Naive thymus-derived CD4-positive, alpha-beta T cell (primary cell): ENCODE measurements around the gene TAOK2. TPM values are rescaled to one million over a fixed set of nuclear protein-coding genes. Genes with fewer than 3 reads are reported as not detected.
A peak's percentile ranks its signal among the peaks of the same experiment; 100 is the strongest.

Experiments used
- ATAC-seq: fragments of 150-1000 bp; cut with Tn5 transposase; 2 replicates; pipeline ENCODE4 v1.10.0; 2021; ENCODE audit warnings: mild to moderate bottlenecking, moderate library complexity
- CTCF ChIA-PET: fragments of 350-600 bp; sonication (Branson Sonifier 250); formaldehyde crosslinking; loops from one replicate; lab custom pipeline; 2021; ENCODE audit warnings: antibody characterized with exemption; lab: Charles Lee
- POLR2A ChIA-PET: fragments of 350-600 bp; sonication (Branson Sonifier 250); formaldehyde crosslinking; loops from one replicate; lab custom pipeline; 2021; ENCODE audit warnings: antibody characterized with exemption, inconsistent platforms; lab: Charles Lee
- DNase-seq, 9 donors: peaks; one replicate each; pipeline versions ENCODE4 v3.0.0 to v3.0.0-alpha.2; 2020 to 2022; ENCODE audit warnings: mixed read lengths in 1 of 9
- H3K27ac ChIP-seq: one replicate; pipeline ENCODE4 v1.7.0; 2013; ENCODE audit warnings: mild to moderate bottlenecking, low read depth, low read length, moderate library complexity
- H3K27me3 ChIP-seq, 2 donors: one replicate each; pipeline ENCODE4 v1.7.0; 2013; ENCODE audit warnings: low read length in 2 of 2, mild to moderate bottlenecking in 2 of 2, moderate library complexity in 2 of 2; ENCODE audit not compliant: control insufficient read depth in 2 of 2, insufficient read depth in 2 of 2
- H3K36me3 ChIP-seq, 3 experiments: 1 replicate in 2 of 3; 2 replicates in 1 of 3; pipeline ENCODE4 v1.7.0; 2013; ENCODE audit warnings: low read length in 3 of 3, mild to moderate bottlenecking in 3 of 3, moderate library complexity in 1 of 3; ENCODE audit not compliant: insufficient read depth in 3 of 3, control insufficient read depth in 2 of 3
- H3K4me1 ChIP-seq, 2 donors: one replicate each; pipeline ENCODE4 v1.7.0; 2013; ENCODE audit warnings: low read length in 2 of 2, mild to moderate bottlenecking in 2 of 2, moderate library complexity in 1 of 2; ENCODE audit not compliant: control insufficient read depth in 2 of 2, insufficient read depth in 2 of 2
- H3K4me3 ChIP-seq: 2 replicates; pipeline ENCODE4 v1.7.0; 2013; ENCODE audit warnings: mild to moderate bottlenecking, low read length
- H3K9me3 ChIP-seq, 3 experiments: 1 replicate in 2 of 3; 2 replicates in 1 of 3; pipeline ENCODE4 v1.7.0; 2013; ENCODE audit warnings: low read length in 3 of 3; ENCODE audit not compliant: control insufficient read depth in 2 of 3
- H3K27ac Mint-ChIP-seq, 9 donors: one replicate each; pipeline ENCODE4 v1.8.0; 2020 to 2022; ENCODE audit warnings: mixed read lengths in 9 of 9, mild to moderate bottlenecking in 8 of 9, moderate library complexity in 5 of 9, inconsistent platforms in 2 of 9
- H3K27me3 Mint-ChIP-seq, 5 donors: one replicate each; pipeline ENCODE4 v1.8.0; 2021 to 2022; ENCODE audit warnings: mixed read lengths in 5 of 5, mild to moderate bottlenecking in 1 of 5
- H3K36me3 Mint-ChIP-seq, 5 donors: one replicate each; pipeline ENCODE4 v1.8.0; 2020 to 2022; ENCODE audit warnings: mixed read lengths in 5 of 5, mild to moderate bottlenecking in 3 of 5, inconsistent platforms in 1 of 5
- H3K4me1 Mint-ChIP-seq, 7 donors: one replicate each; pipeline ENCODE4 v1.8.0; 2020 to 2022; ENCODE audit warnings: mixed read lengths in 7 of 7, mild to moderate bottlenecking in 3 of 7, inconsistent platforms in 1 of 7
- H3K4me3 Mint-ChIP-seq, 10 donors: one replicate each; pipeline ENCODE4 v1.8.0; 2020 to 2022; ENCODE audit warnings: mild to moderate bottlenecking in 10 of 10, mixed read lengths in 10 of 10, moderate library complexity in 6 of 10, inconsistent platforms in 2 of 10
- H3K9me3 Mint-ChIP-seq, 11 donors: one replicate each; pipeline ENCODE4 v1.8.0; 2020 to 2022; ENCODE audit warnings: mixed read lengths in 11 of 11, mild to moderate bottlenecking in 4 of 11, inconsistent platforms in 1 of 11, moderate library complexity in 1 of 11
- intact Hi-C, 2 donors: fragments of 100-400 bp; cut with micrococcal nuclease; formaldehyde crosslinking; loops; one replicate each; pipeline ENCODE4 v1.15.1; 2023
- polyA plus RNA-seq, 2 donors: library from polyadenylated mRNA; unstranded; fragments of 300-500 nt; fragmentation: Illumina TruSeq; gene quantifications; one replicate each; pipeline ENCODE4 v1.2.3, GENCODE V29; 2021
- total RNA-seq, 6 experiments: library from RNA in 5 of 6; stranded (reverse) in 5 of 6; gene quantifications; 1 replicate in 5 of 6; 2 replicates in 1 of 6; pipeline ENCODE4 v1.2.3 and lab custom pipeline; 2021 to 2026

TAOK2 gene
- total and polyA plus RNA-seq, 7 experiments from 2014 or later, result 2.9 to 48.5 (median 27.2) TPM

DNA sequence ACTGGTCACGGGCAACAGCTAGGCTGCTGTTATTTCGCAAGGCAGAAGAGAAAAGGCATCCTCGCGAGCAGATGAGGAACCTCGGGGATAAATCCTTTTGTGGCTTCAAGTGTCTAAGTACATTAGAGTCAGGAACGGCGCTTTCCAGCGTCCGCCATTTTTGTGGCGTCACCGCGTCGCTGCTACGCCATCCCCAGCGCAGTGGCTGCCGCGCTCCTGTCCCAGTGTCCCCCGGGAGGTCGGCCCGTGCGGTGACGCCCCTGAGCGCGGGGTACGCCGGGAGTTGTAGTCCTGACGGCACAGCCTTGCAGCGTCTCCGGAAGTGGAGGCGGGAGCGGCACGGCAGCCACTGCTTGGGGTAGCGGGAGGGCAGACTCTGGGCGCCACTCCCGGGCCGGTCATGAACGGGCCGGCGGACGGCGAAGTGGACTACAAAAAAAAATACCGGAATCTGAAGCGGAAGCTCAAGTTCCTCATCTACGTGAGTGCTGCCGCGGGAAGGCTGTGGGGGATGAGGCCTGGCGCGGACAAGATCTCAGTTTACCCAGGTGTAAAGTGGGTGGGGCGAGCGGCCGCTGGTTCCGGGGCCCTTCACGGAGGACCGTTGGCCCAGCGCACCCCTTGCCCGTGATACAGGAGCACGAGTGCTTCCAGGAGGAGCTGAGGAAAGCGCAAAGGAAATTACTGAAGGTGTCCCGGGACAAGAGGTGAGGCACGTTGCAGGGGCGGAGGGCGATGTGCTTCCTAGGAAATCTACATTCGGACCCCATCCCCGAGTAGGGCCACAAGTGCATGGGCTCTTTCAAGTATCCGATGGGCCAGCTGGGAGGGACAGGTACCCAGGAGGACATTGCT is 22.5 kb downstream of the TAOK2 start, which contains the start of gene INO80E:
Gene INO80E, plus strand, starts transcription at position 331 of the 855 bp plus-strand sequence. Its CDS starts 70 bp downstream, at position 401.
- DNase-seq, result peak; percentile 94 to 99 (median 98)
- peaks cover 0 to 27% (median 3%) of the 10 kb centered on the region in 5 donors for H3K36me3 Mint-ChIP-seq
- H3K27me3 Mint-ChIP-seq, result no peaks in the 10 kb centered on the region
- ChIA-PET POLR2A (interaction anchor here (0.7 to 3.3 kb wide), 14 partner anchors 9 to 614 kb away, joined by 3 to 26 read pairs (median 5); partner anchors contain the start of genes CDIPT, KCTD13, KIF22 and TAOK2), CTCF (interaction anchor here (0.7 to 1.2 kb wide), 3 partner anchors 79 to 355 kb away, joined by 3 to 6 read pairs (median 5); partner anchors contain the start of gene CDIPT)
- no peaks in the 10 kb centered on the region for H3K9me3 Mint-ChIP-seq
- no peaks in the 10 kb centered on the region for H3K9me3 ChIP-seq
- peak within 1 kb of the TSS; percentile 93 to 99 (median 97) for H3K27ac Mint-ChIP-seq
- ATAC-seq, result peak; percentile 99
- H3K36me3 ChIP-seq, result peaks cover 0 to 59% (median 0%) of the 10 kb centered on the region in 3 experiments
- H3K27me3 ChIP-seq, result no peaks in the 10 kb centered on the region
- intact Hi-C loops, result loop anchor here (1.0 to 10.0 kb wide), 17 partner anchors 23 to 1131 kb away; partner anchors contain the start of genes CDIPT (in 2 of the 2), FBXL19 (in 2 of the 2), KCTD13 (in 2 of the 2) and TAOK2 (in 2 of the 2)
- H3K4me1 Mint-ChIP-seq, result peaks cover 24 to 53% (median 38%) of the 10 kb centered on the region in 7 donors
- peak within 1 kb of the TSS; percentile 100 for H3K4me3 ChIP-seq
- peaks cover 16 to 18% of the 10 kb centered on the region in 2 donors for H3K4me1 ChIP-seq
- peak within 1 kb of the TSS; percentile 99 for H3K27ac ChIP-seq
- H3K4me3 Mint-ChIP-seq, result peak within 1 kb of the TSS; percentile 86 to 99 (median 98)

GRCh38 chr16:29996766-29997250 is 23.1 kb downstream of the TAOK2 start:
- DNase-seq (no peak), ATAC-seq (no peak)
- Mint-ChIP-seq H3K27me3 (no peaks in the 10 kb centered on the region), H3K36me3 (peaks cover 0 to 27% (median 3%) of the 10 kb centered on the region in 5 donors), H3K4me3 (peak overlapping the region; percentile 86 to 99 (median 98)), H3K27ac (peak overlapping the region; percentile 93 to 99 (median 97)), H3K4me1 (peaks cover 24 to 53% (median 38%) of the 10 kb centered on the region in 7 donors), H3K9me3 (no peaks in the 10 kb centered on the region)
- H3K27ac ChIP-seq, result peak overlapping the region; percentile 99
- POLR2A ChIA-PET, result interaction anchor here (0.7 to 3.3 kb wide), 11 partner anchors 9 to 614 kb away, joined by 3 to 26 read pairs (median 10); partner anchors contain the start of genes KCTD13, TAOK2 and TMEM219
- CTCF ChIA-PET, result interaction anchor here (0.7 to 1.4 kb wide), 4 partner anchors 80 to 356 kb away, joined by 3 to 6 read pairs (median 4); partner anchors contain the start of gene CDIPT
- intact Hi-C loops, result loop anchor here (1.0 to 10.0 kb wide), 16 partner anchors 24 to 1132 kb away; partner anchors contain the start of genes CDIPT (in 2 of the 2), FBXL19 (in 2 of the 2), KCTD13 (in 2 of the 2) and TAOK2 (in 2 of the 2)
- H3K9me3 ChIP-seq, result no peaks in the 10 kb centered on the region
- peaks cover 16 to 18% of the 10 kb centered on the region in 2 donors for H3K4me1 ChIP-seq
- no peaks in the 10 kb centered on the region for H3K27me3 ChIP-seq
- H3K4me3 ChIP-seq, result peak overlapping the region; percentile 100
- H3K36me3 ChIP-seq, result peaks cover 0 to 59% (median 0%) of the 10 kb centered on the region in 3 experiments

GRCh38 chr16:29999605-30000004 is 25.9 kb downstream of the TAOK2 start:
- peaks cover 16 to 44% (median 30%) of the 10 kb centered on the region in 7 donors for H3K4me1 Mint-ChIP-seq
- intact Hi-C loops, result loop anchor here (5.0 to 10.0 kb wide), 4 partner anchors 37 to 1135 kb away; partner anchors contain the start of genes FBXL19 (in 1 of the 2), MAZ (in 1 of the 2), SH2B1 (in 1 of the 2) and TMEM219 (in 1 of the 2)

GRCh38 chr16:30000735-30001631 is 27.3 kb downstream of the TAOK2 start:
- ChIA-PET CTCF (no interaction called here), POLR2A (interaction anchor here (0.7 kb wide), 1 partner anchor 29 kb away, joined by 4 read pairs; no protein-coding TSS in a partner anchor)
- Mint-ChIP-seq H3K4me3 (no peak overlapping the region), H3K36me3 (peaks cover 0 to 17% (median 4%) of the 10 kb centered on the region in 5 donors), H3K4me1 (peaks cover 11 to 34% (median 22%) of the 10 kb centered on the region in 7 donors), H3K9me3 (no peaks in the 10 kb centered on the region), H3K27ac (no peak overlapping the region), H3K27me3 (no peaks in the 10 kb centered on the region)
- ATAC-seq, result no peak
- no peaks in the 10 kb centered on the region for H3K9me3 ChIP-seq
- DNase-seq, result no peak
- no peaks in the 10 kb centered on the region for H3K27me3 ChIP-seq
- intact Hi-C loops, result no loop called here
- no peak overlapping the region for H3K27ac ChIP-seq
- H3K4me1 ChIP-seq, result peaks cover 6 to 7% of the 10 kb centered on the region in 2 donors
- peaks cover 0 to 54% (median 0%) of the 10 kb centered on the region in 3 experiments for H3K36me3 ChIP-seq
- H3K4me3 ChIP-seq, result no peak overlapping the region

More at GRCh38 chr16:29999605-30000004, 25.9 kb downstream of the TAOK2 start:
- CTCF ChIA-PET, result no interaction called here
- POLR2A ChIA-PET, result no interaction called here
- no peak for ATAC-seq
- DNase-seq, result no peak
- H3K36me3 Mint-ChIP-seq, result peaks cover 0 to 22% (median 4%) of the 10 kb centered on the region in 5 donors
- H3K9me3 Mint-ChIP-seq, result no peaks in the 10 kb centered on the region
- no peaks in the 10 kb centered on the region for H3K27me3 ChIP-seq
- H3K4me3 Mint-ChIP-seq, result peak overlapping the region in 1 of 10 donors; percentile 81
- no peaks in the 10 kb centered on the region for H3K27me3 Mint-ChIP-seq
- H3K4me1 ChIP-seq, result peaks cover 11 to 12% of the 10 kb centered on the region in 2 donors
- H3K27ac ChIP-seq, result no peak overlapping the region
- no peak overlapping the region for H3K4me3 ChIP-seq
- peak overlapping the region in 1 of 9 donors; percentile 70 for H3K27ac Mint-ChIP-seq
- peaks cover 0 to 61% (median 0%) of the 10 kb centered on the region in 3 experiments for H3K36me3 ChIP-seq
- H3K9me3 ChIP-seq, result no peaks in the 10 kb centered on the region

DNA sequence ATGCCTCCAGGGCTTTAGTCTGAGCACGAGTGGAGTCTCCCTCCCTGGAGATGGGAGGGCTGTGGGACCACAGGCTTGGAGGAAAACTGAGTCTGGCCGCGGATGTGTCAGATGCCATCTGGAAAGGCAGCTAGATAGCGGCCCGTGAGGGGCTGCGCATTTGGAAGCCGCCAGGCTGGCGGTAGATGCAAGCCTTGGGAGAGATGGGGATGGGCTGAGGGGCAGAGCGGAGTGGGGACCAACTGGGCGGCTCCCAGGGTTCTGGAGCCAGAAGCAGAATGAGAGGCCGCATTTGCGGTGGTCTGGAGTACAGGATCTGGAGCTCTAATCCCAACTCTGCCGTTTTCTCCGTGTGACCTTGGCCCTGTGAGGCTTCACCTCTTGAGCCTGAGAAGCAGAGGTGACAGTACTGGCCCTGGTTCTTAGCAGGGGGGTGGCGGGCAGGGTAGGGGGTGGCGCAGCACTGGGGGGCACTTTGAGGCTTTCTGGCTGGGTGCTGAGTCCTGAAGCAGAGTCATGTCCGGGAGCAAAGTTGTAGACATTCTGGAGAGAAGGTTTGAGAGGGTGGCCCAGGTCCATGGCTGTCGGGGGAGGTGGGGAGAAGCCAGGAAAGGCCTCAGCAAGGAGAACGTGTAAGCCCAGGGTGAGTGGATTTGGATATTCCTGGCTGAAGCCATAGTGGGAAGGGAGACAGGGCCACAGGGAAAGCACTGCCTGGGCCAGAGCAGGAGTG is 29.1 kb downstream of the TAOK2 start:
- Histone ChIP-seq H3K27me3 (no peaks in the 10 kb centered on the region), H3K4me1 (no peaks in the 10 kb centered on the region), H3K27ac (no peak overlapping the region), H3K4me3 (no peak overlapping the region), H3K36me3 (peaks cover 0 to 54% (median 0%) of the 10 kb centered on the region in 3 experiments), H3K9me3 (no peaks in the 10 kb centered on the region)
- ATAC-seq, result no peak
- Mint-ChIP-seq H3K27me3 (no peaks in the 10 kb centered on the region), H3K4me3 (no peak overlapping the region), H3K9me3 (no peaks in the 10 kb centered on the region), H3K27ac (peak overlapping the region in 3 of 9 donors; percentile 11 to 68 (median 62)), H3K36me3 (peaks cover 0 to 13% (median 4%) of the 10 kb centered on the region in 5 donors), H3K4me1 (peaks cover 0 to 24% (median 12%) of the 10 kb centered on the region in 7 donors)
- intact Hi-C loops, result no loop called here
- DNase-seq, result no peak
- ChIA-PET POLR2A (interaction anchor here (0.9 kb wide), 1 partner anchor 77 kb away, joined by 3 read pairs; the partner anchor contains the start of gene KCTD13), CTCF (interaction anchor here (3.8 kb wide), 1 partner anchor 302 kb away, joined by 10 read pairs; no protein-coding TSS in a partner anchor)
